Progenitor cell of endocrine pancreas (in vitro differentiated cells): ENCODE measurements around the gene PLA2G2C. TPM values are rescaled to one million over a fixed set of nuclear protein-coding genes. Genes with fewer than 3 reads are reported as not detected.

Experiments
- DNase-seq: peaks from one replicate; pipeline ENCODE4 v3.0.0; 2021; ENCODE audit warnings: low spot score; ENCODE audit not compliant: unreplicated experiment
- H3K27ac Mint-ChIP-seq: 2 replicates; pipeline ENCODE4 v1.8.0; 2021; ENCODE audit warnings: mild to moderate bottlenecking, moderate library complexity, mixed read lengths
- H3K27me3 Mint-ChIP-seq: 2 replicates; pipeline ENCODE4 v1.8.0; 2021; ENCODE audit warnings: mixed read lengths
- H3K36me3 Mint-ChIP-seq: 2 replicates; pipeline ENCODE4 v1.8.0; 2022; ENCODE audit warnings: mixed read lengths; ENCODE audit not compliant: insufficient read depth
- H3K4me1 Mint-ChIP-seq: 2 replicates; pipeline ENCODE4 v1.8.0; 2021; ENCODE audit warnings: low read depth, mixed read lengths
- H3K4me3 Mint-ChIP-seq: 2 replicates; pipeline ENCODE4 v1.8.0; 2021; ENCODE audit warnings: low read depth, mild to moderate bottlenecking, moderate library complexity, mixed read lengths
- H3K9me3 Mint-ChIP-seq: 2 replicates; pipeline ENCODE4 v1.8.0; 2021; ENCODE audit warnings: low read depth, mixed read lengths
- total RNA-seq: library from RNA; stranded (reverse); gene quantifications from 2 replicates; pipeline ENCODE4 v1.2.1, GENCODE V29; 2021
- TF ChIP-seq, protein P1 (sequence below): fragments of 200-600 bp; sonication (generic); IDR thresholded peaks from one replicate; pipeline ENCODE4 v1.5.0; 2021; ENCODE audit warnings: antibody characterized with exemption, mild to moderate bottlenecking; ENCODE audit not compliant: unreplicated experiment

Gene PLA2G2C
- total RNA-seq, 1 donor from 2014 or later, result not detected

DNA sequence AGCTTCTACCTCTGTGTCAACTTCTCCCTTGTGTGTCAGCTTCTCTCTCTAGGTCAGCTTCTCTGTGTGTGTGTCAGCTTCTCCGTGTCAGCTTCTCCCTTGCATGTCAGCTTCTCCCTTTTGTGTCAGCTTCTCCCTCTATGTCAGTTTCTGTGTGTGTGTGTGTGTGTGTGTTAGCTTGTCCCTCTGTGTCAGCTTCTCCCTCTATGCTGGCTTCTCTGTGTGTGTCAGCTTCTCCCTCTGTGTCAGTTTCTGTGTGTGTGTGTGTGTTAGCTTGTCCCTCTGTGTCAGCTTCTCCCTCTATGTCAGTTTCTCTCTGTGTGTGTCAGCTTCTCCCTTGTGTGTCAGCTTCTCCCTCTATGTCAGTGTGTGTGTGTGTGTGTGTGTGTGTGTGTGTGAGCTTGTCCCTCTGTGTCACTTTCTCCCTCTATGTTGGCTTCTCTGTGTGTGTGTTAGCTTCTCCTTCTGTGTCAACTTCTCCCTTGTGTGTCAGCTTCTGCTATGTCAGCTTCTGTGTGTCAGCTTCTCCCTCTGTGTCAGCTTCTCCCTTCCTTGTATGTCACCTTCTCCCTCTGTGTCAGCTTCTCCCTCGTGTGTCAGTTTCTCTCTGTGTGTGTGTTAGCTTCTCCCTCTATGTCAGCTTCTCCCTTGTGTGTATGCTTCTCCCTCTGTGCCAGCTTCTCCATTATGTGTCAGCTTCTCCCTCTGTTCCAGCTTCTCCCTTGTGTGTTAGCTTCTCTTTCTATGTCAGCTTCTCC, 6.8 kb downstream of the PLA2G2C start:
- H3K27ac Mint-ChIP-seq, result no peak overlapping the region
- H3K4me3 Mint-ChIP-seq, result no peak overlapping the region
- H3K27me3 Mint-ChIP-seq, result peaks cover 48% of the 10 kb centered on the region
- H3K36me3 Mint-ChIP-seq, result no peaks in the 10 kb centered on the region
- H3K4me1 Mint-ChIP-seq, result peaks cover 23% of the 10 kb centered on the region
- H3K9me3 Mint-ChIP-seq, result peaks cover 4% of the 10 kb centered on the region
- DNase-seq, result no peak
- TF ChIP-seq, protein P1, sequence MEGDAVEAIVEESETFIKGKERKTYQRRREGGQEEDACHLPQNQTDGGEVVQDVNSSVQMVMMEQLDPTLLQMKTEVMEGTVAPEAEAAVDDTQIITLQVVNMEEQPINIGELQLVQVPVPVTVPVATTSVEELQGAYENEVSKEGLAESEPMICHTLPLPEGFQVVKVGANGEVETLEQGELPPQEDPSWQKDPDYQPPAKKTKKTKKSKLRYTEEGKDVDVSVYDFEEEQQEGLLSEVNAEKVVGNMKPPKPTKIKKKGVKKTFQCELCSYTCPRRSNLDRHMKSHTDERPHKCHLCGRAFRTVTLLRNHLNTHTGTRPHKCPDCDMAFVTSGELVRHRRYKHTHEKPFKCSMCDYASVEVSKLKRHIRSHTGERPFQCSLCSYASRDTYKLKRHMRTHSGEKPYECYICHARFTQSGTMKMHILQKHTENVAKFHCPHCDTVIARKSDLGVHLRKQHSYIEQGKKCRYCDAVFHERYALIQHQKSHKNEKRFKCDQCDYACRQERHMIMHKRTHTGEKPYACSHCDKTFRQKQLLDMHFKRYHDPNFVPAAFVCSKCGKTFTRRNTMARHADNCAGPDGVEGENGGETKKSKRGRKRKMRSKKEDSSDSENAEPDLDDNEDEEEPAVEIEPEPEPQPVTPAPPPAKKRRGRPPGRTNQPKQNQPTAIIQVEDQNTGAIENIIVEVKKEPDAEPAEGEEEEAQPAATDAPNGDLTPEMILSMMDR, result no peak

DNA sequence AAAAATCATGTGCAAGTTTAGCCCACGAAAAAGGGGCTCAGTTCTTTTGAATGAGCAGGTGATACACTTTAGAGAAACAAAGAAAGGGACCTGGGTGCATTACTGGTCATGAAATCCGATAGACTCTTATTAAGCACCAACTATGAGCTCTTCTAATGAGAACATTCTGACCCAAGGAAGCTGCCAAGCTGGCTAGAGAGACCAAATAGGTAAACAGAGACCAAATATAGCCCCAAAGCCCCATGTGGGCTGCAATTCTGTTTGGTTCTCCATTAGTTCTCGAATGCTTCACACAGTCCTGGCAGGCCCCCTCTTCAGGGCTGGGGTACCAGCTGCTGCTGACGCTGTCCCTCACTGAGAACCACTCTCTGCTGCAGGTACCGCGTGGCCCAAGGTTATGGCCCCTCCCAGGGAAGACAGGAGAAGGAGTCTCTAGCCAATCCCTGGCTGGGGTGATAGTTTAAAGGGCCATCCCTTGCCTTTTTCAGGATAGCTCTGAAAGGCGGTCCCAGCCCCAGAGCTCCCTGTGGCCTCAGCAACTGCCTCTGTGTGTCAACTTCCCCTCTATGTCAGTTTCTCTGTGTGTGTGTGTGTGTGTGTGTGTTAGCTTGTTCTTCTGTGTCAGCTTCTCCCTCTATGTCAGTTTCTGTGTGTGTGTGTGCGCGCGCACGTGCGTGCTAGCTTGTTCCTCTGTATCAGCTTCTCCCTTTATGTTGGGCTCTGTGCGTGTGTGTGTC, 7.5 kb downstream of the PLA2G2C start:
- peaks cover 23% of the 10 kb centered on the region for H3K4me1 Mint-ChIP-seq
- H3K27ac Mint-ChIP-seq, result no peak overlapping the region
- no peaks in the 10 kb centered on the region for H3K36me3 Mint-ChIP-seq
- peaks cover 50% of the 10 kb centered on the region for H3K27me3 Mint-ChIP-seq
- DNase-seq, result no peak
- H3K4me3 Mint-ChIP-seq, result no peak overlapping the region
- peaks cover 4% of the 10 kb centered on the region for H3K9me3 Mint-ChIP-seq
- TF ChIP-seq, protein P1, result no peak

DNA sequence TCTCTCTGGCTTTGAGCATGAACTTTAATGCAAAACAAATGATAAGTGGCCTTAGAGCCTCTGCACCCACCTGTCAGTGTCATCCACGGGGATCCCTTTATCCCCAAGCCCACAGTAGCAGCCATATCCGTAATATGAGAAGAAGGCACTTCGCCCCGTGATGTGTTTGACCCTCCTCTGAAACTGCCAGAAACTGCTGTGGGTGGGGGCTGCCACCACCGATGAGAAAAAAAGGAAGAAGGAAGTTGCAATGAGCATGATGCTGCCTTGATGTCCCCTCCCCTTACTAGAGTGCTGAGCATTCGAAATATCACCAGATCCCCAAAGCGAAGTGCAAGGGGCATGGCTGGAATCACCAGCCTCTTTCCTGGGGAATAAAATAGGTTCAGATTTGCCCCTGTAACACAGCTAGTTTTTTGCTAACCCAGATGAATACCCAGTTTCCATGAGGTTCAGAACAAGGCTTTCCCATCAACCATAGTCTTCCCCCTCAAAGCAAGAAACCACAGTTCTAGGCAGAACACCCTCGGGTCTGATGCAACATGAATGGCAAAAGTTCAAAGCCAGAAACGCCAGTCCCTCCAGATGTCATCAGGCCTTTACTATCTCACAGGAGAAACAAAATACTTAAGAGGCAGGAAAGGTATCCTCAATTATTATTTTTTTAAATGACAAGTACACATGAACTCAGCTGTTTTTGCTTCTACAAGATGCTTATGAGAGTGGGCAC, 11.2 kb downstream of the PLA2G2C start:
- DNase-seq, result no peak
- no peaks in the 10 kb centered on the region for H3K36me3 Mint-ChIP-seq
- H3K4me1 Mint-ChIP-seq, result peaks cover 3% of the 10 kb centered on the region
- no peak overlapping the region for H3K4me3 Mint-ChIP-seq
- TF ChIP-seq, protein P1, result no peak
- peaks cover 51% of the 10 kb centered on the region for H3K27me3 Mint-ChIP-seq
- H3K27ac Mint-ChIP-seq, result no peak overlapping the region
- peaks cover 3% of the 10 kb centered on the region for H3K9me3 Mint-ChIP-seq

DNA sequence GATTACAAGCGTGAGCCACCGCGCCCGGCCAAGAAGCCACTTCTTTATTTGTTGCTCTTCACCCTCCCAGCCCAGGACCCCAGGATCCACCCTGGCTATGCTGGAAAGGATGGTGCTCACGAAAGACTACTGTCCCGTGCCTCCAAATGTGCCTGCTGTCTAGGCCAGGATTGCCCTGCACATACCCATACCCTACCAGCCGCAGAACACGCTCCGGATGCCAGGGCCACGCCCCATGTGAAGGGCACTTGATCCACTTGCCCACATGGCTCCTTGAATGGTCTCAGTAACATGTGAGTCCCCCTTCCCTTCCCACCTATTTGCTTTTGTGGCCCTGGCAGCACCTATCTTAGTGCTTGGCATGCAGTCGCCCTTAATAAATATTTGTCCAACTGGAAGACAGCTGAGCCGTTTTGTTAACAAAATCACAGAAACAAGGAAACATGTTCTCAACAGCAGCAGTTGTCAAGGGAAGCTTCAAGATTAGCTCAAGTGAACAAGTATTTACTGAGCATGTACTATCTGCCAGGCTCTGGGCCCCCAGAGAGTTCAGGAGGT, 14.2 kb downstream of the PLA2G2C start:
- Mint-ChIP-seq H3K36me3 (no peaks in the 10 kb centered on the region), H3K27ac (no peak overlapping the region), H3K4me3 (no peak overlapping the region), H3K4me1 (no peaks in the 10 kb centered on the region), H3K27me3 (peaks cover 40% of the 10 kb centered on the region), H3K9me3 (no peaks in the 10 kb centered on the region)
- TF ChIP-seq, protein P1, result no peak
- DNase-seq, result no peak

DNA sequence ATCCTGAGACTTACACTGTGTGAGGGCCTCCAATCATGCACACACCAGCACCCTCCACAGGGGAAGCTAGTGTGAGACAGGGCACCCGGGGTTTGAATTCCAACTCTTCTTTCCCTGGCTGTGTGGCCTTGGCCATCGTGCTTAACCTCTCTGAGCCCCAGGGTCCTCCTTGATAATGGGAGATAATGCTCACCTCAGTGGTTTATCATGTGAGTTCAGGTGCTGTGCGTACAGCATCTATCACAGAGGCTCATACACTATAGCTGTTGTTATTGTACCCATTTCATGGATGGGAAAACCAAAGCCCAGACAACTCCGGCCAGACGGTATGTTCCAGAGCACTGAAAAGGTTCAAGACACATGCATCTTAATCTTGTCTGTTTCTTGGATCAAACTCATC, 16.4 kb downstream of the PLA2G2C start:
- H3K27me3 Mint-ChIP-seq, result peaks cover 35% of the 10 kb centered on the region
- TF ChIP-seq, protein P1, result no peak
- no peaks in the 10 kb centered on the region for H3K36me3 Mint-ChIP-seq
- no peak overlapping the region for H3K27ac Mint-ChIP-seq
- H3K4me1 Mint-ChIP-seq, result no peaks in the 10 kb centered on the region
- no peak overlapping the region for H3K4me3 Mint-ChIP-seq
- H3K9me3 Mint-ChIP-seq, result peaks cover 4% of the 10 kb centered on the region
- no peak for DNase-seq
